Measurements from ENCODE around the gene DZIP1.

Gene DZIP1

DNA sequence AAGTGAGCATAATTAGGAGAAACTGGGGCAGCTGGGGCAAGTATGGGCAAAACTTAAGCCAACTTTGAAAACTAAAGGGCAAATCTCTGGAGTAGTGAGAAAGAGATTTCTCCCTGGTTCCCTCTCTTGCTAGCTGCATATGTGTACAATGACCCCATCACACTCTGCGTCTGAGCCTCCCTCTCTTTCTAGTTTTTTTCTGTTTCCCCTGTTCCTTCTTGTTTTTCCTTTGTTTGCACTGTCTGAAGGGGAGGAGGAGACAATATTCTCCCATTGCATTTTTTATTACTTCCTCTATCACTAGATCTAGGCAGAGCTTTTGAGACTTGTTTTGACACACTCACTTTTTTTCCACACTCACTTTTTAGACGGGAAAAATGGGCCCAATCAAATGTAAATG lies 103.2 kb downstream of the DZIP1 start:
- DNase-seq: no peak

GRCh38 chr13:95540888-95541287 lies 103.6 kb downstream of the DZIP1 start:
- DNase-seq: peak; percentile 35

- DNase-seq: peak; percentile 26
Observed at GRCh38 chr13:95536632-95537241, 107.8 kb downstream of the DZIP1 start.

DNA sequence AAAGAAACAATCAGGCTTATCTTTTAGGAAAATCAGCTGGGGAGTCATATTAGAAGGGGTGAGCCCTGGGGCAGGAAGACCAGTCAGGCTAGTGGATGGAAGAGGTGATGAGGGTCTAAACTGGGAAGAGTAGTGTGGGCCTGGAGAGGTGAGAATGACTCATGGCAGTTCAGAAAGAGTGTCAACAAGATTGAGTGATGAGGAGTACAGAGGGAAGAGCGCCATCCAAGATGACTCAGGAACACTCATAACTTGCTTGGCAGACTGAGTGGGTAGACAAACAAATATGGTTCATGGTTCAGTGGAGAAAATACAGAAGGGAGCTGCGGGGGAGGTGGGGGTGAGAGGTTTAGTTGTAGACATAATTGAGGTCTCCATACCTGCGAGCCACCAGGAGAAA lies 109.3 kb downstream of the DZIP1 start:
- DNase-seq: no peak

DNA sequence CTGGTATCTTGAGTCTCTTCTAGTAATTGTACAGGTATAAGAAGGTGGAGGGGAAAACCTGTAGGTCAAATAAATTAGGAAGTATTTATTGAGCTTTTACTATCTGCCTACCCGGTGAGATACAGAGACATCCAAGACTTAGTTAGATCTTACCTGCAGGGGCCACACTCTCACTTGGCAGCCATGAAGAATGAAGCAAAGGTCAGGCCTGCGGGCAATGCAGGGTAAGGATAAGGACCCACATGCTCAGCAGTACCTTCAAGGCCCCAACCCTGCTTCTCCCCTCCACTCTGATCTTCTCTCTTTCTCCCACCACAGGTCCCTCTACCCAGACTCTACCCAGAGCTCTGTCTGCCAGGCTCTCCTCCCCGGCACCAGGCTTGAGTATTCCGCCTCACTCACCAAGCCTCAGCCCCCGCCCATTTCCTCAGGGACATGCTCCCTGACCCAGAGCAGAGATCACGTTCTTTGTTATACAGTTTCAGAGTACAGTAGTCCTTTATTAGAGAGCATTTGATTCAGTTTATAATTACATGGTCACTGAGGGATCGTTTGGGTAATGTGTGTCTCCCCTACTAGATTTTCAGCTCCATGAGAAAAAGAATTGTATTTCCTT lies 110.9 kb downstream of the DZIP1 start:
- DNase-seq: no peak

DNA sequence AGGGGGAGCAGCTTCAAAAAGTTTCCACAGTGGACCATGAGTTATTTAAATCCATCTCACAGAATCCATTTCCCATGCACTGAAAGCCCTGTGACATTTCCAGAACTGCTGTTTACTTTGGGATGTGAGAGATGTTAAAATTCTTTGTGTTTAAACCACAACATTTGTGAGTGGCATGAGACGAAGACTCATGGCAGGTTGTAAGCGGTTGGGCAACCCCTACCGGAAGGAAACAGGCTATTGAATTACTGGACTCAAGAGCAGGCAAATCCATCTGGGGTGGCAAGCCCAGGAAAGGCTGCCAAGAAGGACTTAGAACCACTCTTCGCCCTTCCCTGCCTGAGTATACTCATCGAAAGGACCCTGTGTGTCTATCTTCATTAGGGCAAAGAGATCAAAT lies 114.3 kb downstream of the DZIP1 start:
- no peak for DNase-seq

Data from midbrain (tissue), 1 donor.